Mesenteric fat pad (tissue), 1 donor: ENCODE results near the gene PTPRN2. TPM values are rescaled to one million over a fixed set of nuclear protein-coding genes. Genes with fewer than 3 reads are reported as not detected.
"Not testable (repeated sequence)": the region's sequence is repeated elsewhere in the genome, so short reads cannot be mapped to it uniquely, and the experiment has no call there.

ENCODE experiments used
- DNase-seq: peaks from one replicate; pipeline ENCODE4 v3.0.0-alpha.2; 2020; ENCODE audit warnings: low spot score
- total RNA-seq: library from RNA; stranded (reverse); fragmentation: NEBNext Ultra II Directional; extraction: Animal tissue kit (Norgen Biotek cat#: 25700); gene quantifications from one replicate; pipeline ENCODE4 v1.2.1, GENCODE V29; 2021
- donor health status: DM: yes; HTN: yes; CAD: no.

PTPRN2 gene
- total RNA-seq, 1 donor from 2014 or later: 2.6 TPM

DNA sequence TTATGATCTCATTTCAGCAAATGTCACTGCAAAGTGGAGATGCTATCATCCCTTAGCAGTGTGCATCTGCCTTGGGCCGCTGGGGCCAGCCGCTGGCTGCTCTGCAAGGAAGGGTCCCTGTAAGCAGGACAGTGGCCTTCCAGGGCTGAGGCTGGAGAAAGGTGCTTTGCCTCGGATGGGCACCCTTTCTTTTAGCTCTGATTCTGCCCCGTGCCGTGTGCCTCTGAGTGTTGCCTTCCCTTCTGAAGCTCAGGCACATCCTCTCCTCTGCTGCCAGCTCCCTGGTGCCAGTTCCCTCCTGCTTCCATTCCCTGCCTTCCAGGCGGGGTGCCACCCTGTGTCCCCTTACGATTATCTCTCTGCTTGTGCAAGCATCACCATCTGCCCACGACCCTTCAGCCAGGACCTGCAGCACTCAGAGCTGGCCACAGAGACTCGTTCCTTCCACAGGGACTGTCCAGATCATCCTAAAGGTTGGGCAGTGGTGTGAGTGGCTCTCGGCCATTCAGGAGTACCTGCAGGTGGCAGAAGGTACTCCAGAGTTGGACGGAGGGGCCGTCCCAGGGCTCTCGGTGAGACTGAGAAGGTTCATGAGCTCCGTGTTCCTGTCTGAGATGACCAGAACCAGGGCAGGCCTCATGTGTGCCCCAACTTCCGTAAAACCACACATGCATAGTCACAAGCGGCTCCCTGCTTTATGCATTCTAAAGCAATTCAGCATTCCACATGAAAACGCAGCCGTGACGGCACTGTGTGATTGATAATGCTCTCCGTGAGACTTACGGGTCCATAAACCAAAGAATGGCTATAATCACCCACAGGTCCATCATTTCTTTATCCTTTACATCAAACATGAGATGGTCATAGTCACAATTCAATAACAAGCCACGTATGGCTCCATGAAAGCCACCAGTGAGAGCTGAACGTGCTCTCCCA, 879.4 kb downstream of the PTPRN2 start:
- DNase-seq: no peak

DNA sequence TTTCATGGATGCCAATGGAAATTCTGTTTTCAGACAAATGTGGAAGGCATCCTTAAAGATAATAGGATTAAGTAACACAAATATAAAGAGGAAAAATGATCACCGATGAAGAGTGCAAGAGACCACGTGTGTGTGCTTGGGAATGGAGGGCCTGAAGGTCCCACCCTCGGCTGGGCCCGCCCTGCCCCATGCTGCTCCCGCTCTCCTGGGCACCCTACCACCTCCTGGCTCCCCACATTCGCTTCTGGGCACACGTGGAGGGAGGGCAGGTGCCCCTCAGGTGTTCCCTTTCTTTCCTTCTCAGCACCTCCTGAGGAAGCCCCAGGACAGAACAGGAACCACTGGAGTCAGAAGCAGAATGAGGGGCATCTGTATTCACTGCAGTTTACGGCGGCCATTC, 883.3 kb downstream of the PTPRN2 start:
- DNase-seq: peak; percentile 35

DNA sequence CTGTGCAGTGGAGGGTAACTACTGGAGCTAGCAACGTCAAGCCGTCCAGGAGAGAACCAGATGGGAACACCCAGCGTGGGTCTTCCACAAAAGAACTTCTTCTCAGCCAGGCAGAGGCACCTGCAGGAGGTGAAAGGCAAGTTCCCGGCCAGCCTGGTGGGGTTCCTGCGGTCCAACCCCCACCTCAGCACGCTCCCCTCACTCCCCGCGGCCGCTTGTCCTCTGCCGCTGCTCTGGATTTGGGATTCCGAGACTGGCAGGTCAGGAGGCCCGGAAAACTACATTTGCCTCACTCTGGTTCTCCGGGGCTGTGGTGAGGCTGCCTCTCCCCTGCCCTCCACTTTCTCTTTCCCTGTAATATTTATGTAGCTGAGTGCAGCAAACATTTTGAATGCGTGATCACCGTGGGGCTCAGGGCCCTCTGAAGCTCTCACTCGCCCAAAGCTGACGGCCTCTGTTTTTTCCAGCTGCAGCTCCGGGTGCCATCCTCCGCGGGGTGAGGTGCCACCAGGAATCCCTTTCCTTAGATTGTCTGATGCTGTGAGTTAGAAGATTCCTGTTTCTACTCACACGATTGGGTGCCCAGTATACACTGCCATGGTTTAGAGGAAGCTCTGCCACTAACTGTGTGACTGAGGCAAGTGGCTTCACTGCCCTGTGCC, 884.0 kb downstream of the PTPRN2 start:
- DNase-seq: peak; percentile 81

DNA sequence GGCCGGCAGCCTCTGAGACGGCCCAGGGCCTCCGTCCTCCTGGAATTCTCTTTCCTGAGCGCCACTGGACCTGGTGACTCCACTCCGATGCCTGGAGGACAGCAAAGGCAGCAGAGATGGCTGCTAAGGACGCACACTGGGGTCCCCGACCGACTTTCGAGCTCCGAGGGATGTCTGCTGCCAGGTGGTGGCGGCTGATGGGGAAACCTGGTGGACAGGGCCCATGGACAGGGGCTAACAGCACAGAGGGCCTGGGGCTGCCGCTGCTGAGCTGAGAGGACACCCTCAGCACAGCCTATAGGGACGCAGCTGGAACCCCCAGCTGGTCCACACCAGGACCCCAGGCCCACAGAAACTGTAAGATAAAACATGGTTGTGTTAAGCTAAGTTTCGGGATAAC, 884.5 kb downstream of the PTPRN2 start:
- DNase-seq: peak; percentile 86

DNA sequence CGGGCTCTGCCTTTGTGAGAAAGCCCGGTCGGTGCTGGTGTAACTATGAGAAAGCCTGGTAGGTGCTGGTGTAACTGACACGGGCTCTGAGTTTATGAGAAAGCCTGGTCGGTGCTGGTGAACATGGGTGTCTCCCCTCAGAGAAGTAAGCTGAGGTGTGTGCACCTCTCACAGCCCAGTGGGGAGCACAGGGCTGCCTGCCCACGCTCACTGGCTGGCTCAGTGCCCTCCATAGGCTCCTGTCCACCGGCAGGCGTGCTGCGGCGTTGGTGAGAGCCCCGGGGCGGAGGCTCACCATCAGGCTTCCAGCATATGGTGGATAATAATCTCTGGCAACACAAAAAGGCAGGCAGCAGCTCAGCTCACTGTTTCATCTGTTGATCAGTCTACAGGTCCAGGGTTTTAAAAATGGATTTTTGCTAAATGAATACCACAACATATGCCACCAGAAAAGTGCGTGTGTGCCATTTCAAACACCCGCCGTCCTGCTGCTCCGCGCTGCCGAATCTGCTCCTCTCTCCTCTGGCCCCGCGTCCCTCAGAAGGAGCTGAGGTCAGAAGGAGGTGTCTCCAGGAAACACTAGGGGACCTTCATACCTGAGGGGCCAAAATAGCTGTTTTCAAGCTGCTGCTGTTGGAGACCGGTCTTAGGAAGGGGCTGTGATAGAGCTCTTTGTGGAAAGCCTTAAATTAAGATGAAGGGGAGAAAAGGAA, 885.2 kb downstream of the PTPRN2 start:
- DNase-seq: peak; percentile 71

DNA sequence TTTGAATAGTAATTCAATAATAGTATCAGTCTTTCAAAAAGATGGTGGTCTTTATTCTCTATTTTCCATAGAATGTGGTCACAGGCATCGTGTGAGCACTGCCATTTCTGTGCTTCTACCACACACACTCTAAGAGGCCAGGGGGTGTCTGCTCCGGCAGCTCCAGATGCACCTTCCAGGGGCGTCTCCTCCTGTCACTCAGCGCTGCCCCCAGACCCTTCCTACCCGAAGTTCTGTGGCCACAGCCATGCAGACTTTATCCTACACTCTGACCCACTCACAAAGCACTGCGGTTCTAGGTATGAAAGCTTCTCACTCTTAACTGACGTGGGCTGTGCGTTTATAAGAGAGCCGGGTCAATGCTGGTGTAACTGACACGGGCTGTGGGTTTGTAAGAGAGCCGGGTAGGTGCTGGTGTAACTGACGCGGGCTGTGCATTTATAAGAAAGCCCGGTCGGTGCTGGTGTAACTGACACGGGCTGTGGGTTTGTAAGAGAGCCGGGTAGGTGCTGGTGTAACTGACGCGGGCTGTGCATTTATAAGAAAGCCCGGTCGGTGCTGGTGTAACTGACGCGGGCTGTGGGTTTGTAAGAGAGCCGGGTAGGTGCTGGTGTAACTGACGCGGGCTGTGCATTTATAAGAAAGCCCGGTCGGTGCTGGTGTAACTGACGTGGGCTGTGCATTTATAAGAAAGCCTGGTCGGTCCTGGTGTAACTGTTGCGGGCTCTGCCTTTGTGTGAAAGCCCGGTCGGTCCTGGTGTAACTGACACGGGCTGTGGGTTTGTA, 886.0 kb downstream of the PTPRN2 start:
- DNase-seq: peak; percentile 67

DNA sequence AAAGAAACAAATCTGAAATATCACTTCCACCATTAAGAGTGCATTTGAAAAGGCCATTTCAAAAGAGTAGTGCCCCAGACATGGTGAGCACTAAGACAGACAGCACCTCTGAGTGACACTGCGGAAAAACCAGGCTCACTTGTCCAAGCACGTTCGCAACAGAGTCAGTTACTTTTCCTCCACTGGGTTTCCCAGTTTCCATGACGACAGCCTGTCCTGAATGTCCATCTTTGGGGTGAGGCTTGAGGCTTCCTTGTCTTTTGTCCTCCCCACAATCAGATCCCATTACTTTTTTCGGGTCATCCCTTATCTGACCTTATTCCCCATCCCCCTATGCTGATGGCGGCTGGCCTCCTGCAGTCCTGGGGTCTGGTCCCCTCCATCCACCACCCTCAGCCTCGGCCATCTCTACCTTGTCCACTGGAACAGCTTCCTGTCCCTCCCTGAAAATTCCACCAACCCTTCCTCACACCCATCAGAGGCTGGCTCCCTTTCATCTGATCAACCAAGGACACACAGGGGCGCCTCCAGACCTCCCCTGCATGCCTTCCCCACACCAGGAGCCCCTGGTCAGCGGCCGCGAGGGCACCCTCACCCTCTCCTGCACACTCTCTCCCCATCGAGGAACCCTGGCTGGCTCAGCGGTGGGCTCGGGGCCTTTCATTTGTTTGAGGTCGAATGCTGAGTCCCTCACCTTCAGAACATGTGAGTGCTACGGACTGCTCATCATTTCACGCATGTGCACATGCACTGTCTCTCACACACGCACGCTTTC, 887.2 kb downstream of the PTPRN2 start:
- peak; percentile 75 for DNase-seq

DNA sequence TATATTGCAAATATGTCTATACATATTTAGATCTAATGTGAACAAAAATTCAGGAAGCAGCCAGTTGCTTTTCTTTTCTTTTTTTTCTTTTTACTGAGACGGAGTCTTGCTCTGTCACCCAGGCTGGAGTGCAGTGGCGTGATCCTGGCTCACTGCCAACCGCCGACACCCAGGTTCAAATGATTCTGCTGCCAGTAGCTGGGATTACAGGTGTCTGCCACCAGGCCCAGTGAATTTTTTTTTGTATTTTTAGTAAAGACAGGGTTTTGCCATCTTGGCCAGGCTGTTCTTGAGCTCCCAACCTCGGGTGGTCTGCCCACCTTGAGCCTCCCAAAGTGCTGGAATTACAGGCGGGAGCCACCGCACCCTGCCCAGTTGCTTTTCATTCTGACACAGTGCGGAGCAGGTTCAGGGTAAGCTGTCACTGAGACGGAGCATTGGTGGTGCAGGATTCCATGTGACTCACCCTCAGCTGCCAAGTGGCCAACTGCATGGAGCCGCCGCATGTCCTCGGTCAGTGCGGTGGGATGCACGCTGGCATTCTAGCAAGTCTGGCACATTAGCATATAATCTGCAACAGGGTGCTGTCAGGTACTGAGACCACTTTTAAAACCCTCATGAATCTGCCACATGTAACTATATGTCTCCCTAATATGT, 888.1 kb downstream of the PTPRN2 start:
- DNase-seq: peak; percentile 65

DNA sequence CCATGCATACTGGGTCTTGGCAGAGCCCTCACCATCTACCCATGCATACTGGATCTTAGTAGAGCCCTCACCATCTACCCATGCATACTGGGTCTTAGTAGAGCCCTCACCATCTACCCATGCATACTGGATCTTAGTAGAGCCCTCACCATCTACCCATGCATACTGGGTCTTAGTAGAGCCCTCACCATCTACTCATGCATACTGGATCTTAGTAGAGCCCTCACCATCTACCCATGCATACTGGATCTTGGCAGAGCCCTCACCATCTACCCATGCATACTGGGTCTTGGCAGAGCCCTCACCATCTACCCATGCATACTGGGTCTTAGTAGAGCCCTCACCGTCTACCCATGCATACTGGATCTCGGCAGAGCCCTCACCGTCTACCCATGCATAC, 890.3 kb downstream of the PTPRN2 start:
- DNase-seq: not testable (repeated sequence)

DNA sequence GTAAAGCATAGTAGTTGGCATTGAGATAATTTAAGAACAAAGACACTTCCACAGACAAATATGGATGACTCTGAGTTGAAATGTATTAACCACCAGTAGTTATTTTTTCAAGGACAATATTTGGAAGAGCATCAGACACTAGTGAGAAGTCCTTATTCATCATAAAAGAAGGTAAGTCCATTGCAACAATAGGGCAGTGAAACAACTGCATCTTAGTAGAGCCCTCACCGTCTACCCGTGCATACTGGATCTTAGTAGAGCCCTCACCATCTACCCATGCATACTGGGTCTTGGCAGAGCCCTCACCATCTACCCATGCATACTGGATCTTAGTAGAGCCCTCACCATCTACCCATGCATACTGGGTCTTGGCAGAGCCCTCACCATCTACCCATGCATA, 892.0 kb downstream of the PTPRN2 start:
- DNase-seq: not testable (repeated sequence)

DNA sequence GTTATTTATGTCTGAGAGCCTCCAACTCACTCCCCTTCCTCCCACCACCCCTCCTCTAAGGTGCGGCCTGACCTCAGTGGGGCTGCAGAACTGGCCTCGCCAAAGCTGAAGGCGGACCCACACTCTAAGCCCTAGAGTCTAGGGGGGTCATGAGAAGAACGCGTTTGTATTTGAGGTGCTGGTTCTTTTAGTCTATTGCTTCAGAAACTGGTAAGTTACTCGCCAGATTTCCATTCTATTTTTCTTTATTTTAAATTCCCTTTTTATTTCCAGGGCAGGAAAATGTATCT, 893.3 kb downstream of the PTPRN2 start:
- DNase-seq: peak; percentile 24

DNA sequence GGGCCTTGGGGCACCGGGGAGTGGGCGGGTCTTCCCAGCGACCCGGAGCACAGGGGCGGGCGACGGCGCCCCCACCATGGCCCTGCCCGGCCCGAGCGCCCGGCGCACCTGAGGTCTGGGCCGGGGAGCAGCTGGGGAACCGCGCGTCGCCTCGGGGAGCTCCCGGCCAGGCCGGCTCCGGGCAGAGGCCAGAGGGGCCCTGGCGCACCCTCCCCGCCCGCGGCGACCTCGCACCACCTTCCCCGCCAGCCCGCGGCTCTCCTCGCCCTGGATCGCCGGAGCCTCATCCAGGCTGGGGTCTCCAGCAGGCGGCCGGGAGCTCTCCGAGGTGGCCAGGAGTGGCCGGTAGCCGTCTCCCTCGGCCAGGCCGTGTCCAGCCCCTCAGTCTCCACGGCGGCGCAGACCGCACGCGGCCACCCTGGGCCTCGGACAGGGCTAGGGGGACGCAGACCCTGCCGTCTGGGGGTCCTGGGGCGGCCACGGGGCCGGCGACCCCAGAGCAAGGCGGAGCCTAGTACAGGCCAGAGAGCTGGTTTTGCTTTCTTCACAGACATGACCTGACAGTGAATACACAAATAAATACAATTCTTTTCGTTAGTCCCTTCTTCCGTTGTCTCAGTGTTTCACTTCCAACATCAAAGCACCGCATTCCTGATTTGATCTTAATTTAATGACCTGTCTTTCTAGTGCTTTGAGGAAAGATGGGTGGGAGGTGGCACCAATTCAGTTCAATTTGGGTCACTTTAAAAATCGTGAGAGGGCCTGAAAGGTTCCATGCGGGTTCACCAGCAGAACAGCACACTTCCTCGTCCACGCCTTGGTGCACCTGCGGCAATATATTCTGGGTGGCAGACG, 893.9 kb downstream of the PTPRN2 start:
- peak; percentile 77 for DNase-seq

DNA sequence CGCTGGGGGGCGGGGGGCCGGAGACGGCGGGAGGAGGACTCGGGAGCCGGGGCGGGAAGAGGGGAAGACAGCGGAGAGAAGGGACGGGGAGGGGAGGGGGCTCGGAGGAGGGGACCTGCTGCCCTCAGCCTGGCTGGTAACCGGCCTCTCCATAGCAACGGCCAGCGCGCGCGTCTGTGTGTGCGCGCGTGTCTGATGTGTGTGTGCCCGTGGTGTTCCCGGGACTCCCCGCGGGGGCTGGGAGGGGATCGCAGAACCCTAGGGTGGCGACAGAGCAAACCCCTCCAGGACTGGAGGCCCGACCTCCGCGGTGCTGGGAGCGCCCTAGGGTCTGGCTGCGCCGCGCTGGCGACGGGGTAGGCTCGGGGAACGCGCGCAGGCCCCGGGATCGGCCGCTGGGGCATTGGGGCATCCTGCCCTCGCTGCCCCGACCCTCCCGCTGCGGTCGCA, 894.5 kb downstream of the PTPRN2 start:
- peak; percentile 75 for DNase-seq

DNA sequence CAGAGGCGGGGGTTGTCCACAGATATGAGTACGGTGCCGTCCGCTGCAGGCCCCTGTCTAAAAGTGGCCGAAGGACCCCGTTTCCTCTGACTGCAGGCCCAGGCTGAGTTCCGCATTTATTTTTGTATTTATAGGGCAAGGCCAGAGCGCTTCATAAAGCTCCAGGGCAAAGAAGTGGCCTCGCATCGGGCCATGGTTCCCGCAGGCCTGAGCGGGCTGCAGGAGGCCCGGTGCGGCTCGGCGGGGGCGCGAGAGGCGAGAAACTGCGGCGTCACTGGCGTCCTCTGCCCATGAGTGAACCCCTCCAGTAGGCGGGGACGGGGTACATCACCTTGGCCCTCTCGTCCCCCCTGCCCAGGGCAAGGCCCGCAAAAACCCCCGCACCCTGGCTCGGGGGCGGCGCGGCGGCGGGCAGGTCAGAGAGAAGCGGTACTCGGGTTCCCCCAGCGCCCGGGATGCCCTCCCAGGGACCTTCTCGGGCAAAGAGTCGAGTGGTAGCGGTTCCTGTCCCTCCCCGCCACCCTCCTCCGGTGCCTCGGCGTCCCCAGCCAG, 895.1 kb downstream of the PTPRN2 start:
- DNase-seq: peak; percentile 88

DNA sequence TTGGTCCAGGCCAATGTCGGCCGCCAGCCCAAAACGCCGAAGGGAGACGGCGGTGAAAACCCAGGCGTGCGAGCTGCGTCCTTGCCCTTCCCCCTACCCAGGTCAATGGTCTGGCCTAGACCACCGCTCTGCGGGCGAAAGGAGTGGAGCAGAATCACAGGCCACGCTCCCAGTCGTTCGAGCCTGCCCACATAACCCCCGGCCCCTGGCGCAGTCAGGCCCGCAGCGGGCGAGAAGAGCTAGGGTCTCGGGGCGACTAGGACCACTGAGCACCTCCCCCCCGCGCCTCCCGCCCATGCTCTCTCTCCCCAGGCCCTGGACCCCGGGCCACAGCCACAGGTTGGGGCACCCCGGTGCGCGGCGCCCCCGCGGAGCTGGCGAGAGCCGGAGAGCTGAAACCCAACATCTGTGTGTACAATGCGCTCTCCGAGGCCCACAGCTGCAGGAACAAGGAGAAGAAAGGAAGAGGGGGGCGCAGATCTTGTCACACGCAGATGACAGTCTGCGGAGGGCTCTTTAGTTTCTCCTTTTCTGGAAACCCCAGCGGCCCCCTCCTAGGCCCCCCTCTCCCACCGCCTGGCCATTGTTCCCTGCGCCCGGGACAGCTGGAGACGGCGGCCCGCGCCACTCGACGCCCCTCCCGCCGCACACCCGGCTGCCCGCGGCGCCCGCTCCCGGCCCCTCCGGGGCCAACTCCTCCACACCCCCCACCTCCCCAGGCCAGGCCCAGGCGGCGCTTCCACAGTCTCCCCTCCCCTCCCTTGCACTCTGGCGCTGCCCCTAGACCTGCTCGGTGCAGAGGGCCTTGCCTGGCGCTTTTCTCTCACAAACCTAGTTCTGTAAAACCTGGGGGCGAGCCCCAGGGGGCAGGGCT, 895.8 kb downstream of the PTPRN2 start:
- peak; percentile 85 for DNase-seq

DNA sequence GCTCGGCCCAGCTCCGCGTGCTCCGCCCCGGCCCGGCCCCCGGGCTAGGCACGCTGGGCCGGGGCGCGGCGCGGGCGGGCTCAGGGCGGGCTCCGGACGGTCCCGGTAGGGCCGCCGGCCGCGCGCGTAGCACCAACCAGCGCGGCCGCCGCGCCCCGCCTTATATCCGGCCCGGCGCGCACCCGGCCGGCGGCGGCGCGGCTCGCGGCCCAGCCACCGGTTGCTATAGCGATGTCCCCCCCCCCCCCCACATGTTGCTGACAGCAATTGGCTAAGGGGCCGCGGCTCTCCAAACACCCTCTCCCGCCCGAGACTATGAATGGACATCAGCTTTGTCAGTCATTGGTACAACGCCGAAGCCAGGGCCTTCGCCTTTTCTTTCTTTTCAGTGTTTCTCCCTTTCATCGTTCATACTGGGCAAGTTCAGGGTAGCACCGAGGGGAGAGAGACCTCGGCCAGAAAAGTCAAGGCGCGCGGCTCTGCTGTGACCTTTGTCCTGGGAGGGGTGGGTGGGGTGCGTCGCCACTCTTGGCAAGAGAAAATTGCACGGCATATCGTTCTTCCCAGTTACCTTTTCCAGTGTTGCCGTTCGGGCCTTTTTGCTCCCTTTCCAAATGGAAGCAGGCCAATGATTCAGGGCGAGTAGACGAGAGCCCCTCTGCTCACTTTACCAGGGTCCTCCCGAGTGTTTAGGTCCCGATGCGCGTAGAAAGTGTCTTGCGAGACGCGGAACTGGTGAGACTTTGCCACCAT, 896.6 kb downstream of the PTPRN2 start:
- DNase-seq: peak; percentile 78
